Measurements from ENCODE around the gene PAX5.

DNA sequence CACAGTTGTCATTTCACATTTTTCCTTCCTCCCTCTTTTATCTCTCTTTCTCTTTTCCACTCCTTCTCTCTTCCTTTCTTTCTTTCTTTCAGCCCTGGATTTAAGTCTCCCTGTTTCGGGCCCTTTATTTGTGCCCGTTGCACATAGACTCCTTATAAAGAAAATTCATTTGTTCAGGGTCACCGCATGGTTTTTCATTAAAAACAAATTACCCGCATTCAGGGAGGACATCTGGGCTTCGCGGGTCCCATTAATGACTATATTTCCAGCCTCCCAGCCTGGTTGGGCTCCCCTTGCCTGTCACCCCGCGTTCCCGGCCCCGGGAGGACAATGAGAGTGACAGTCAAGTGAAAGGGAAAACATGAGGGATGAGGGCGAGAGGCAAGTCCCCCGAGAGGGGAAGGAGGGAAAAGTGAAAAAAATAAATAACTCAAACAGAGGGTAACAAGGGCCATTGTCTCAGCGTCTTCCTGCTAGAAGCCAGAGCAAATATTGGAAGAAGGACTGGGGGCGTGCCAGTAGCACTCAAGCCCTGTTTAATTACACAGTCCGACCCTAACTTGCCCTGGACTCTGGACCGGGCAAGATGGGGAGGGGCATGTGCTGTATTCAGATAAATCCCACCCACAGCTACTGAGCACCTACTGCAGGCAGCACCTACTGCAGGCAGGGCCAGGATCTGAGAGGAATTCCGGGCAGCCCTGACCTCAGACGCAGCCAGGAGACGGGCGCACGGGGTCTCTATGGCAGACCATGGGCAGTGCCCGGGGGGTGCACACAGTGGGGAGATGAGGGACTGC, 166.2 kb downstream of the PAX5 start:
- TF ChIP-seq EZH2 (IDR thresholded peaks at IDR 0.05; ENCODE audit: borderline replicate concordance, insufficient read depth, low read length, poor library complexity, severe bottlenecking): no peak
- no peak for TF ChIP-seq SMC3 (conservative IDR thresholded peaks at IDR 0.05; ENCODE audit: poor library complexity)
- TF ChIP-seq, protein P1, sequence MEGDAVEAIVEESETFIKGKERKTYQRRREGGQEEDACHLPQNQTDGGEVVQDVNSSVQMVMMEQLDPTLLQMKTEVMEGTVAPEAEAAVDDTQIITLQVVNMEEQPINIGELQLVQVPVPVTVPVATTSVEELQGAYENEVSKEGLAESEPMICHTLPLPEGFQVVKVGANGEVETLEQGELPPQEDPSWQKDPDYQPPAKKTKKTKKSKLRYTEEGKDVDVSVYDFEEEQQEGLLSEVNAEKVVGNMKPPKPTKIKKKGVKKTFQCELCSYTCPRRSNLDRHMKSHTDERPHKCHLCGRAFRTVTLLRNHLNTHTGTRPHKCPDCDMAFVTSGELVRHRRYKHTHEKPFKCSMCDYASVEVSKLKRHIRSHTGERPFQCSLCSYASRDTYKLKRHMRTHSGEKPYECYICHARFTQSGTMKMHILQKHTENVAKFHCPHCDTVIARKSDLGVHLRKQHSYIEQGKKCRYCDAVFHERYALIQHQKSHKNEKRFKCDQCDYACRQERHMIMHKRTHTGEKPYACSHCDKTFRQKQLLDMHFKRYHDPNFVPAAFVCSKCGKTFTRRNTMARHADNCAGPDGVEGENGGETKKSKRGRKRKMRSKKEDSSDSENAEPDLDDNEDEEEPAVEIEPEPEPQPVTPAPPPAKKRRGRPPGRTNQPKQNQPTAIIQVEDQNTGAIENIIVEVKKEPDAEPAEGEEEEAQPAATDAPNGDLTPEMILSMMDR (IDR thresholded peaks at IDR 0.05; ENCODE audit: poor library complexity, severe bottlenecking): no peak
- no peak for TF ChIP-seq RAD21 (conservative IDR thresholded peaks at IDR 0.05)
- no peak for TF ChIP-seq POLR2AphosphoS5 (IDR thresholded peaks at IDR 0.05)
- TF ChIP-seq MXI1 (conservative IDR thresholded peaks at IDR 0.05; ENCODE audit: poor library complexity, severe bottlenecking): no peak
- TF ChIP-seq EP300 (conservative IDR thresholded peaks at IDR 0.05; ENCODE audit: poor library complexity, severe bottlenecking): no peak
- TF ChIP-seq, protein P2, sequence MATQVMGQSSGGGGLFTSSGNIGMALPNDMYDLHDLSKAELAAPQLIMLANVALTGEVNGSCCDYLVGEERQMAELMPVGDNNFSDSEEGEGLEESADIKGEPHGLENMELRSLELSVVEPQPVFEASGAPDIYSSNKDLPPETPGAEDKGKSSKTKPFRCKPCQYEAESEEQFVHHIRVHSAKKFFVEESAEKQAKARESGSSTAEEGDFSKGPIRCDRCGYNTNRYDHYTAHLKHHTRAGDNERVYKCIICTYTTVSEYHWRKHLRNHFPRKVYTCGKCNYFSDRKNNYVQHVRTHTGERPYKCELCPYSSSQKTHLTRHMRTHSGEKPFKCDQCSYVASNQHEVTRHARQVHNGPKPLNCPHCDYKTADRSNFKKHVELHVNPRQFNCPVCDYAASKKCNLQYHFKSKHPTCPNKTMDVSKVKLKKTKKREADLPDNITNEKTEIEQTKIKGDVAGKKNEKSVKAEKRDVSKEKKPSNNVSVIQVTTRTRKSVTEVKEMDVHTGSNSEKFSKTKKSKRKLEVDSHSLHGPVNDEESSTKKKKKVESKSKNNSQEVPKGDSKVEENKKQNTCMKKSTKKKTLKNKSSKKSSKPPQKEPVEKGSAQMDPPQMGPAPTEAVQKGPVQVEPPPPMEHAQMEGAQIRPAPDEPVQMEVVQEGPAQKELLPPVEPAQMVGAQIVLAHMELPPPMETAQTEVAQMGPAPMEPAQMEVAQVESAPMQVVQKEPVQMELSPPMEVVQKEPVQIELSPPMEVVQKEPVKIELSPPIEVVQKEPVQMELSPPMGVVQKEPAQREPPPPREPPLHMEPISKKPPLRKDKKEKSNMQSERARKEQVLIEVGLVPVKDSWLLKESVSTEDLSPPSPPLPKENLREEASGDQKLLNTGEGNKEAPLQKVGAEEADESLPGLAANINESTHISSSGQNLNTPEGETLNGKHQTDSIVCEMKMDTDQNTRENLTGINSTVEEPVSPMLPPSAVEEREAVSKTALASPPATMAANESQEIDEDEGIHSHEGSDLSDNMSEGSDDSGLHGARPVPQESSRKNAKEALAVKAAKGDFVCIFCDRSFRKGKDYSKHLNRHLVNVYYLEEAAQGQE (IDR thresholded peaks at IDR 0.05; ENCODE audit: borderline replicate concordance): no peak
- TF ChIP-seq TAF1 (IDR thresholded peaks at IDR 0.05; ENCODE audit: low read depth): no peak
